CD4-positive, alpha-beta T cell treated with Interleukin-21 for 1 hour (primary cell): ENCODE measurements around the gene FAR2.
"Not testable (repeated sequence)": the region's sequence is repeated elsewhere in the genome, so short reads cannot be mapped to it uniquely, and the experiment has no call there.

Experiments
- DNase-seq: peaks from one replicate; pipeline ENCODE4 v3.0.0-alpha.2; 2020

Gene FAR2

GRCh38 chr12:29239336-29239735 is 90.3 kb downstream of the FAR2 start:
- no peak for DNase-seq

- DNase-seq = no peak
These were observed 91.4 kb downstream of the FAR2 start for GRCh38 chr12:29240441-29240840.

DNA sequence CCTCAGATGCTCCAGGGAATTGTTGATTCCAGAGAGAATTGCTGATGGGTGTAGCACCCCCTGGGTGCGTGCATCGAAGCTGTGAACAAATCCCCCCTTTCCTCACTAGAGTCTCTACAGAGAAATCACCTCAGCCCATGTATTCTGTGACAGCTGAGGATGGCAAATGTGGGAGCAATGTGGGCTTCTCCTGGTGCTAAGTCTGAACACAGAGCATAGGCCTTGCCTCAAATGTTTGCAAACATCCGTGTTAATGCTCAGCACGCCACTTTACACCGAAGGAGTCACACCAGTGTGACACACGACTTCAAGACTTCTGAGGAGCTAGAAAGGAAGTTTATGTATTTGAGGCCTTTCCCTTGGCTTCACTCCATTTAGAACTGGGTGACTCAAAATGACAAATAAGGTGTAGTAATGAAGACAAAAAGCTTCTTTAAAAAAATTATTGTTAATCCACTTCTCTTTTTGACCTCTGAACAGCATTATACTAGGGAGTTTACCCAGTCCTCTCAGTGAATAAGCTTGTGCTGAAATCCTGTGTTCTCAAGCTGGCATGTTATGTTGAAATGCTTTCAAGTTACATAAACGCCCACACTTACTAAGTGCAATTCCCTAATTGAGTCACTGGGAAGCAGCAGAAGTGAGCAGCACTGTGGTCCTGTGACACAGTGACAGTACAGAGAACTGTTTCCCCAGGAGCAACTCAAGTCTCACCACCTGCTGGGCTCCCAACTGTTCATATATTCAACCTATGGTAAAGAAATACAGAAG is 92.9 kb downstream of the FAR2 start:
- peak; percentile 19 for DNase-seq

GRCh38 chr12:29242921-29243431 is 93.9 kb downstream of the FAR2 start:
- no peak for DNase-seq

DNA sequence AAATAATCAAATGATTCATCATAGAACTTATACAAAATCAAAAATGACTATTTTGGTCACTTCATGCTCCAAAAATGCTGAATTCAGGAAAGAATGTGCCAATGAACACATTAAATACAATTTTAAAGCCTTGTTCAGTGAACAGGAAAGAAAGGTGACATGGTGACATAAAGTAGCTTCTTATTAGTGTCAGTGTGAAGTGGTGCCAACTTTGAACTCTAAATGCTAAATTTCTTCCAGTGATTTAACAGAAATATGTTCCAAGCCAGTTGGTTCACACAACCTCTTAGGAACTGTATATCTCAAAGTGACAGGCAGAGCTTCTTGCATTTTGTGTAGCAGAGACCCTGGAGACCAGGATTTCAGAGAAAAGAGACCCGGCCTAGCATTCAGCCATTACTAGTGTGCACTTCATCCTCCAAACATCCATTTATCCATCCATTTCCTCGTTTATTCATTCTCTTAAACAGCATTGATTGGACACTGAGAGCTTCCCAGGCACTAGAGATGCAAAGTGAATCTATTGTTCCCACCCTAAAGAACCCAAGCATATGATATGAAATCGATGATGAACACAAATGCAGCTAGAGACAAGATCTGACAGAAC is 95.2 kb downstream of the FAR2 start:
- no peak for DNase-seq

GRCh38 chr12:29245246-29245645 is 96.2 kb downstream of the FAR2 start:
- no peak for DNase-seq

GRCh38 chr12:29249930-29250329 is 100.9 kb downstream of the FAR2 start:
- no peak for DNase-seq

GRCh38 chr12:29253906-29254625 is 105.0 kb downstream of the FAR2 start:
- DNase-seq = no peak

- DNase-seq = no peak
These were observed 106.0 kb downstream of the FAR2 start for GRCh38 chr12:29255042-29255441.

DNA sequence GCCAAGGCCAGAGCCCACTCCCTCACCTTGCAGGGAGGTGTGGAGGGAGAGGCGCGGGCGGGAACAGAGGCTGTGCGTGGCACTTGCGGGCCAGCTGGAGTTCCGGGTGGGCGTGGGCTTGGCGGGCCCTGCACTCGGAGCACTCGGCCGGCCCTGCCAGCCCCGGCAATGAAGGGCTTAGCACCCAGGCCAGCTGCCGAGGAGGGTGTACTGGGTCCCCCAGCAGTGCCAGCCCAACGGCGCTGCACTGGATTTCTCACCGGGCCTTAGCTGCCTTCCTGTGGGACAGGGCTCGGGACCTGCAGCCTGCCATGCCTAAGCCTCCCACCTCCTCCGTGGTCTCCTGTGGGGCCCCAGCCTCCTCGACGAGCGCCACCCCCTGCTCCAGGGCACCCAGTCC is 107.5 kb downstream of the FAR2 start:
- DNase-seq = no peak

- DNase-seq = not testable (repeated sequence)
These were observed 108.6 kb downstream of the FAR2 start for GRCh38 chr12:29257687-29258086.

DNA sequence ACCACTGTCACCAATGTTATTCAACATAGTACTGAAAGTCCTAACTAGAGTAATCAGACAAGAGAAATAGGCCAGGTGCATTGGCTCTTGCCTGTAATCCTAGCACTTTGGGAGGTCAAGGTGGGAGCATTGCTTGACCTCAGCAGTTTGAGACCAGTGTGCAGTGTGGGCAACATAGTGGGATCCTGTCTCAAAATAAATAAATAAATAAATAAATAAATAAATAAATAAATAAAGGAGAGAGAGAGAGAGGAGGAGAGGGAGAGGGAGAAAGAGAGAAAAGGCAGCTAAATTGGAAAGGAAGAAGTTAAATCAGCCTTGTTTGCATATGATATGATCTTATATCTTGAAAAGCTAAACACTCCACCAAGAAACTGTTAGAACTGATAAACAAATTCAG is 115.3 kb downstream of the FAR2 start:
- DNase-seq = no peak

- no peak for DNase-seq
These were observed 120.8 kb downstream of the FAR2 start for GRCh38 chr12:29269706-29270408.

DNA sequence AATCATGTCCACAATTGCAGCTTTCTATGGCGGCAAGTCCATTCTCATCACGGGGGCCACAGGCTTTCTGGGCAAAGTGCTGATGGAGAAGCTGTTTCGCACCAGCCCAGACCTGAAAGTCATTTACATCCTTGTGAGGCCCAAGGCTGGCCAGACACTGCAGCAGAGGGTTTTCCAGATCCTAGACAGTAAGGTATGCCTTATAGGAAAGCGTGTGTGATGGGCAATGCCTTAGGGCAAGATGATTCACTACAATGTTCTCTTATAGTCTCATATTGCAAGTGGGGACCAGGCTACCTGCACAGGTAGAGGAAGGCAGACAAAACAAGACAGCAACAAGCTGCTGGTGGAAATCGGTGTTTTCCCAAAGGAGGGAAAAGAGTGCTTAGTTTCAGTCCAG is 121.4 kb downstream of the FAR2 start:
- DNase-seq = no peak

- DNase-seq = no peak
These were observed 124.2 kb downstream of the FAR2 start for GRCh38 chr12:29273178-29273843.

DNA sequence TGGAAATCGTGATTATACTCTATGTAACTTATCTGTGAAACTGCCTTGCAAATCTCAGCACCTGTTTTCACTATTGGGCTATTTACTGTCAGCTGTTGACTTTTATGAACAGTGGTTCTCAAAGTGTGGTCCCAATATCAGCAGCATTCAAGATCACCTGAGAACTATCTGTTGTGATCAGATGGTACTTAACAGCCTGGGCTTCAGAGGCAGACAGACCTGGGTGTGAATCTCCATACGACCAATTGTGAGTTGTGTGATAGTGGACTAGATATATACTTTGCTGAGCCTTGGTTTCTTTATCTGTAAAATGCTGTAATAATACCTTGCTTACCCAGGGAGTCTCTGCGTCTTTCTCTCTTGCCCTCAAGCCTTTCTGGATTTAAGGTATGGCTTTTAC is 126.8 kb downstream of the FAR2 start:
- no peak for DNase-seq

DNA sequence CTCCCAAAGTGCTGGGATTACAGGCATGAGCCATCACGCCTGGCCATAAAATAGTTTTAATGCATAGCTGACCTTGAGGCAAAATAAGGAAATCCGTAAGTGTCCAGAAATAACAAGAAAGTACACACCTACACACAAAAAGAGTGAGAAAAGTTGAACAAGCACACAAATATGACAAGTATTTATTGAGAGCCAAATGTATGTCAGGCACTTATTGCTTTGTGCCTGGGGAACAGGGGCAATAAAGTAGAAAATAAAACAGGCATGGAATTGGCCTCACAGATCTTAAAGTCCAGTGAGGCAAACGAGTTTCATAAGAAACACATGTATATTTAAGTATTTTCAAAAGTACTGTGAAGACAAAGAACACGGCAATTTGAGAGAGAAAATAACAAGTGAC is 128.2 kb downstream of the FAR2 start:
- no peak for DNase-seq

DNA sequence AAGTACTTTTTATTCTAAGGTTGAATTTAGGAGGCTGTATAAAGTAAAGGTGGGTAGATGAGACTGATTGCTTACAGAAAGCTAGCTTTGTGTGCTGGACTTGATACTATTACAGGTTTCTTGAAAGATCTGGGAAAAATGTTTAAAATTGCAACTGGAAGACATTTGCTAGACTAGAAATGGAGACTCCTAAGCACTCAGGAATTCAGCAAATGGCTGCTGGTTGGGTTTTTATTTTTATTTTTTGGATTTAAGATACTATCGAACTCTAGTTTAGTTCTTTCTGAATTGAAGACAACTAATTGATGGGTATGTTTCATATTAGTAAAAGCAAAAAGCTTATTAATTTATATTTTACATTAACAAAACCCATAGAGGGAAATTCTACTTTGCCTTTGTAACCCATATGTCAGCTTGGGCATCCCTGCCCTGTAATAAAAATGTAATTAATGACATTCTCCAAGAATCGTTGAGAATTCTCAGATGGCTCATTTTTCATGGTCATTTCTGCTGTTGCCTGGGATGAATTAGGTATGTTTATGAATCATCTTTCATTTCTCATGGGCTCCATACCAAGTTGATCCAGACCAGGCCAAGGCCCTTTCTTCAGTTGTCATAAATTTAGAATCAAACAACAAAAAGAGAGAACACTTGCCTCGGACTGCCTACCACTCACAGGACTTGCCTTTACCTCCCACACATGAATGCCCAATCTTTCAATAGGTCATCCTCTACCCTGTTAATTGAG is 129.8 kb downstream of the FAR2 start:
- DNase-seq = no peak

DNA sequence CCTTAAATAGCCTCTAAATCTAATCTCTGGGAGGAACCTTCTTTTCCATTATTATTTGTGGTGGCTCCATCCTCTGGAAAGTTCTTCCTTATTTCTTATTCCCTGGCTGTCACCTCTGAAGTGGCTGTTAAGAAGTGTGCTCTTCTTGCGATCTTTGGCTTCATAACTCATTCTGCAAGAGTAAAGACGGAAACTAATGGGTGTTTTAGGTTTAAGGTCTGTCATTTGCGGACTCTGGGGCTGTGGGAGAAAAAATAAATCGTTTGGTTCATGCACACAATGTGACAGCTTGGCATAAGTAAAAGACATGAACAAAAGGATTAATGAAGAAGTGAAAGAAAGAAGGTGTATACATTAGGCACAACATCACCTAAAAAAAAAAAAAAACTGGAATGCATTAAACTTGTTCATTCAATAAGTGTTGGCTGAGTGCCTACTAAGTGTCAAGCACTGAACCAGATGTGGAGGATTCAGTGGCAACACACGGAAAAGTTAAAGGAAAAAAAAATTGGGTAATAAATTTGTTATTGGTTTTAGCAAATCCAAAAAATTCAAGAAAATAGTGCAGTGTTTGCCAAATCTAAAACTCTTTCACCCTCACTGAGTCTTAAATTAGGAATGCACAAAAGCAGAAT is 132.4 kb downstream of the FAR2 start:
- DNase-seq = no peak

DNA sequence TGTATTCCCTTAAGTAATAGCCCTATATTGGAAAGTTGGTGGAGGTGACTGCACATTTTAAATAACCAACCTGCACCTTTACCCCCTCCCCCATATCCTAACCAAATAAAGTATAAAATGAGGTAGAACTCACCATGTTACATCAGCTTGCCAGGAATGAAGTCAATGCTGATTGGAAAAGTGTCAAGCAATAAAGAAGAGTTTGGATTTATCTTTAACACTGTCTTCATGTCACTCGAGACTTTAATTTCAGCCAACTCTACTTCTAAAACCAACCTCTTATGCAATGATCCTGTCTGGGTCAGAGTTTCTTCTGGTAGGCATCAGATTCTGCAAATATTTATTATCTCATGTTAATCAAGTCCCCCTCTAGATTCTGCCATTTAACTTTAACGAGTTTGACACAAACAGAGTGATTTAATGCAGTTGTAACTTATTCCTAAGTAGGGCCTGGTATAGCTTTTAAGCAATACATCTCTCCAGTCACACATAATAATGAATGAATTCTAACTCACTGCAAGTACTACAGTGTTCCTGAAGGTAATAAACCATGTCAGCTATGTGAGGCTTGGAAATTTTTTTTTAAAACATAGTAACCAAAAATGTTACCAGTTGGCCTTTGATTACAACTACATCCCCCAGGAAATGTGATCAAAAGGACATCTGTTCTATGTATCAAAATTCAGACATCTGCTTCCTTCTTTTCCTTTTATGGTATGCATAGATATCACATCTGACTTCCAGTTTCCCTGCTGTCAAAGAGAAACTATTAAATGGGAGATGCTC is 133.1 kb downstream of the FAR2 start:
- DNase-seq = no peak
